IMR-90 (cell line): Measurements from ENCODE around the gene FBXL19. TPM values are rescaled to one million over a fixed set of nuclear protein-coding genes. Genes with fewer than 3 reads are reported as not detected.

Source experiments
- ATAC-seq: fragments of 200-7000 bp; cut with Tn5 transposase; 2 replicates; pipeline ENCODE4 v1.9.1; 2020; ENCODE audit warnings: low read depth, mild to moderate bottlenecking, moderate library complexity
- BruUV-seq: library from RNA; stranded (reverse); fragments of 400-500 nt; replicated peaks from 2 replicates; lab custom pipeline; 2021; lab: Mats Ljungman, UMichigan
- CTCF ChIA-PET: fragments of 300-600 bp; formaldehyde crosslinking; extraction: SDS; loops from one replicate; lab custom pipeline; 2021; ENCODE audit warnings: antibody characterized with exemption; lab: Yijun Ruan, JAX
- POLR2A ChIA-PET: fragments of 300-600 bp; sonication (Branson Sonifier 250); formaldehyde crosslinking; loops from one replicate; lab custom pipeline; 2022; ENCODE audit warnings: antibody characterized with exemption; ENCODE audit not compliant: unreplicated experiment; lab: Charles Lee
- DNase-seq: peaks from one replicate; pipeline ENCODE4 v3.0.0; 2013
- H2AFZ ChIP-seq: replicated peaks from 2 replicates; pipeline ENCODE3; 2013; ENCODE audit warnings: low read length, mild to moderate bottlenecking; ENCODE audit not compliant: poor library complexity
- H2AK5ac ChIP-seq: 2 replicates; pipeline ENCODE4 v1.6.1; 2013; ENCODE audit warnings: low read depth, low read length, inconsistent platforms
- H2AK9ac ChIP-seq: replicated peaks from 2 replicates; pipeline ENCODE3; 2013; ENCODE audit warnings: mild to moderate bottlenecking, low read depth, low read length, moderate library complexity; ENCODE audit not compliant: poor library complexity
- H2BK120ac ChIP-seq: 2 replicates; pipeline ENCODE4 v1.6.1; 2013; ENCODE audit warnings: low read depth, low read length, inconsistent platforms
- H2BK15ac ChIP-seq: 3 replicates; pipeline ENCODE4 v1.6.1; 2013; ENCODE audit warnings: low read depth, low read length, inconsistent platforms
- H2BK20ac ChIP-seq: 2 replicates; pipeline ENCODE4 v1.6.1; 2013; ENCODE audit warnings: low read depth, mild to moderate bottlenecking, inconsistent platforms, low read length, moderate library complexity
- H2BK5ac ChIP-seq: 2 replicates; pipeline ENCODE4 v1.6.1; 2013; ENCODE audit warnings: mild to moderate bottlenecking, low read depth, low read length, inconsistent platforms; ENCODE audit not compliant: poor library complexity, severe bottlenecking
- H3K14ac ChIP-seq: replicated peaks from 2 replicates; pipeline ENCODE4 v1.6.1; 2013; ENCODE audit warnings: low read depth, low read length, inconsistent platforms
- H3K18ac ChIP-seq: 2 replicates; pipeline ENCODE4 v1.6.1; 2013; ENCODE audit warnings: low read depth, low read length, control low read depth
- H3K23ac ChIP-seq: 2 replicates; pipeline ENCODE4 v1.6.1; 2013; ENCODE audit warnings: low read depth, low read length, inconsistent platforms
- H3K27ac ChIP-seq: 2 replicates; pipeline ENCODE4 v1.5.1; 2013; ENCODE audit warnings: mild to moderate bottlenecking, control low read depth, low read length; ENCODE audit not compliant: insufficient read depth
- H3K27me3 ChIP-seq: 2 replicates; pipeline ENCODE4 v1.6.1; 2013; ENCODE audit warnings: low read length; ENCODE audit not compliant: control insufficient read depth, insufficient read depth
- H3K36me3 ChIP-seq: 2 replicates; pipeline ENCODE4 v1.6.1; 2013; ENCODE audit warnings: low read length, mixed read lengths; ENCODE audit not compliant: control insufficient read depth, insufficient read depth
- H3K4ac ChIP-seq: 2 replicates; pipeline ENCODE4 v1.6.1; 2013; ENCODE audit warnings: low read depth, low read length, inconsistent platforms
- H3K4me1 ChIP-seq: 2 replicates; pipeline ENCODE4 v1.6.1; 2013; ENCODE audit warnings: low read length, mixed read lengths; ENCODE audit not compliant: control insufficient read depth, insufficient read depth
- H3K4me2 ChIP-seq: 2 replicates; pipeline ENCODE4 v1.6.1; 2013; ENCODE audit warnings: low read depth, mild to moderate bottlenecking, control low read depth, low read length, moderate library complexity
- H3K4me3 ChIP-seq: 2 replicates; pipeline ENCODE4 v1.5.1; 2013; ENCODE audit warnings: low read depth, mild to moderate bottlenecking, control low read depth, low read length, moderate library complexity; ENCODE audit not compliant: insufficient read depth
- H3K56ac ChIP-seq: 2 replicates; pipeline ENCODE4 v1.6.1; 2013; ENCODE audit warnings: low read length, inconsistent platforms; ENCODE audit not compliant: insufficient read depth; ENCODE audit errors: extremely low read depth
- H3K79me1 ChIP-seq, 2 experiments: 2 replicates each; pipeline ENCODE4 v1.6.1; 2013; ENCODE audit warnings: low read length in 2 of 2, inconsistent platforms in 1 of 2, low read depth in 1 of 2
- H3K9ac ChIP-seq: 2 replicates; pipeline ENCODE4 v1.6.1; 2013; ENCODE audit warnings: low read depth, low read length, control low read depth
- H3K9me1 ChIP-seq: 2 replicates; pipeline ENCODE4 v1.6.1; 2013; ENCODE audit warnings: low read length, inconsistent platforms; ENCODE audit not compliant: insufficient read depth
- H3K9me3 ChIP-seq: 2 replicates; pipeline ENCODE4 v1.6.1; 2013; ENCODE audit warnings: low read length; ENCODE audit not compliant: control insufficient read depth, insufficient read depth
- H4K20me1 ChIP-seq: 2 replicates; pipeline ENCODE4 v1.6.1; 2013; ENCODE audit warnings: low read length, inconsistent platforms; ENCODE audit not compliant: insufficient read depth
- H4K5ac ChIP-seq: 2 replicates; pipeline ENCODE4 v1.6.1; 2013; ENCODE audit warnings: mild to moderate bottlenecking, low read depth, low read length, control low read depth
- H4K8ac ChIP-seq, 2 experiments: 2 replicates each; pipeline ENCODE4 v1.6.1; 2013; ENCODE audit warnings: low read depth in 2 of 2, low read length in 2 of 2, control low read depth in 1 of 2, inconsistent platforms in 1 of 2
- H4K91ac ChIP-seq: 2 replicates; pipeline ENCODE4 v1.6.1; 2013; ENCODE audit warnings: low read depth, low read length, inconsistent platforms; ENCODE audit not compliant: insufficient read depth
- BHLHE40 ChIP-seq: fragments of 150-350 bp; IDR thresholded peaks from 2 replicates; pipeline ENCODE4 v1.6.1; 2016; ENCODE audit warnings: mild to moderate bottlenecking, low read depth, low read length
- CEBPB ChIP-seq: IDR thresholded peaks from 2 replicates; pipeline ENCODE4 v1.6.1; 2012; ENCODE audit warnings: low read depth, low read length, improper control_type of control experiment
- CHD1 ChIP-seq: IDR thresholded peaks from 2 replicates; pipeline ENCODE4 v1.6.1; 2012; ENCODE audit warnings: low read depth, low read length, improper control_type of control experiment
- FOS ChIP-seq: fragments of 150-350 bp; IDR thresholded peaks from 2 replicates; pipeline ENCODE4 v1.6.1; 2016; ENCODE audit warnings: low read depth, low read length
- MAFK ChIP-seq: IDR thresholded peaks from 2 replicates; pipeline ENCODE4 v1.6.1; 2012; ENCODE audit warnings: low read depth, low read length, improper control_type of control experiment
- MAZ ChIP-seq: IDR thresholded peaks from 2 replicates; pipeline ENCODE4 v1.6.1; 2012; ENCODE audit warnings: low read depth, mild to moderate bottlenecking, low read length, improper control_type of control experiment, moderate library complexity, borderline replicate concordance
- MXI1 ChIP-seq: IDR thresholded peaks from 2 replicates; pipeline ENCODE4 v1.6.1; 2012; ENCODE audit warnings: low read depth, mild to moderate bottlenecking, low read length, moderate library complexity, borderline replicate concordance
- NFE2L2 ChIP-seq: fragments of 150-350 bp; IDR thresholded peaks from 2 replicates; pipeline ENCODE4 v1.6.1; 2016; ENCODE audit warnings: low read depth, mild to moderate bottlenecking, low read length
- POLR2A ChIP-seq: IDR thresholded peaks from 2 replicates; pipeline ENCODE4 v1.6.1; 2012; ENCODE audit warnings: mild to moderate bottlenecking, low read depth, low read length
- RAD21 ChIP-seq: IDR thresholded peaks from 2 replicates; pipeline ENCODE4 v1.6.1; 2012; ENCODE audit warnings: low read length, improper control_type of control experiment
- RCOR1 ChIP-seq: IDR thresholded peaks from 2 replicates; pipeline ENCODE4 v1.6.1; 2012; ENCODE audit warnings: mild to moderate bottlenecking, low read length, improper control_type of control experiment; ENCODE audit not compliant: insufficient replicate concordance
- USF2 ChIP-seq: fragments of 150-350 bp; IDR thresholded peaks from 2 replicates; pipeline ENCODE4 v1.6.1; 2017; ENCODE audit warnings: mild to moderate bottlenecking, antibody characterized with exemption, low read length, low read depth
- WGBS, 2 experiments: methylation state at CpG; one replicate each; pipeline versions ENCODE4 v1.1.5 to v1.1.7; 2013; ENCODE audit warnings: missing lambda C conversion rate in 2 of 2; ENCODE audit not compliant: insufficient read length in 1 of 2; ENCODE audit errors: extremely low coverage in 2 of 2; 5-methylcytosine and 5-hydroxymethylcytosine counted together
- dilution Hi-C: fragments of 300-500 bp; cut with HindIII; formaldehyde crosslinking; loops from one replicate; pipeline ENCODE4 v1.14.3; 2018; ENCODE audit warnings: low sequenced_read_pairs; ENCODE audit not compliant: unreplicated experiment
- in situ Hi-C: fragments of 300-500 bp; cut with MboI; formaldehyde crosslinking; loops from 3 replicates; pipeline ENCODE4 v1.14.3; 2019; ENCODE audit warnings: low sequenced_read_pairs, inconsistent platforms, mixed read lengths
- intact Hi-C: fragments of 100-400 bp; cut with micrococcal nuclease; formaldehyde crosslinking; loops from 2 replicates; pipeline ENCODE4 v1.10.0; 2022
- polyA plus RNA-seq, 3 experiments: library from polyadenylated mRNA; depleted of rRNA; stranded (reverse); fragments of >200 nt; gene quantifications; 2 replicates each; pipeline ENCODE4 v1.2.3, GENCODE V29; 2012; ENCODE audit warnings: low replicate concordance in 1 of 3
- total RNA-seq: library from RNA; depleted of rRNA; stranded (reverse); fragments of >200 nt; gene quantifications from 2 replicates; pipeline ENCODE4 v1.2.3, GENCODE V29; 2012
- TF ChIP-seq, protein P1 (sequence below): conservative IDR thresholded peaks from 2 replicates; pipeline ENCODE4 v1.5.1; 2012; ENCODE audit warnings: mild to moderate bottlenecking, low read depth, low read length, improper control_type of control experiment

The FBXL19 gene
- total and polyA plus RNA-seq, 2 of the 4 experiments (the other 2 are of a cell fraction): 5.0 to 13.8 TPM

DNA sequence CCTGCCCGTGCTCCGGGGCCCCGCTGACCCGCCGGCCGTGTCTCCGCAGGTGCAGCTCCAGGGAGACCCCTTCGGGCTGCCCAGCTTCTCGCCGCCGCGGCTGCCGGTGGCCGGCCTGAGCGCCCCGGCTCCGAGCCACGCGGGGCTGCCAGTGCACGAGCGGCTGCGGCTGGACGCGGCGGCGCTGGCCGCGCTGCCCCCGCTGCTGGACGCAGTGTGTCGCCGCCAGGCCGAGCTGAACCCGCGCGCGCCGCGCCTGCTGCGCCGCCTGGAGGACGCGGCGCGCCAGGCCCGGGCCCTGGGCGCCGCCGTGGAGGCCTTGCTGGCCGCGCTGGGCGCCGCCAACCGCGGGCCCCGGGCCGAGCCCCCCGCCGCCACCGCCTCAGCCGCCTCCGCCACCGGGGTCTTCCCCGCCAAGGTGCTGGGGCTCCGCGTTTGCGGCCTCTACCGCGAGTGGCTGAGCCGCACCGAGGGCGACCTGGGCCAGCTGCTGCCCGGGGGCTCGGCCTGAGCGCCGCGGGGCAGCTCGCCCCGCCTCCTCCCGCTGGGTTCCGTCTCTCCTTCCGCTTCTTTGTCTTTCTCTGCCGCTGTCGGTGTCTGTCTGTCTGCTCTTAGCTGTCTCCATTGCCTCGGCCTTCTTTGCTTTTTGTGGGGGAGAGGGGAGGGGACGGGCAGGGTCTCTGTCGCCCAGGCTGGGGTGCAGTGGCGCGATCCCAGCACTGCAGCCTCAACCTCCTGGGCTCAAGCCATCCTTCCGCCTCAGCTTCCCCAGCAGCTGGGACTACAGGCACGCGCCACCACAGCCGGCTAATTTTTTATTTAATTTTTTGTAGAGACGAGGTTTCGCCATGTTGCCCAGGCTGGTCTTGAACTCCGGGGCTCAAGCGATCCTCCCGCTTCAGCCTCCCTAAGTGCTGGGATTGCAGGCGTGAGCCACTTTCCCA lies 21.1 kb upstream of the FBXL19 start:
- peak overlapping the region; percentile 91 for H3K4ac ChIP-seq
- ATAC-seq (peak; percentile 98), DNase-seq (peak; percentile 63)
- H3K36me3 ChIP-seq: no peaks in the 10 kb centered on the region
- 0 out of 2 replicates have a peak, but pooled peaks cover 3% of the 10 kb centered on the region for H4K20me1 ChIP-seq
- H2BK120ac ChIP-seq: no peak overlapping the region
- H3K4me2 ChIP-seq: peak overlapping the region; percentile 71
- no peaks in the 10 kb centered on the region for H3K9me3 ChIP-seq
- in situ Hi-C loops (no loop called here), intact Hi-C loops (loop anchor here (1.0 kb wide), 1 partner anchor 58 kb away; no protein-coding TSS in a partner anchor), dilution Hi-C loops (no loop called here)
- BruUV-seq: no TSS peak
- peak overlapping the region; percentile 39 for H3K4me3 ChIP-seq
- 17% methylated on average over 33 of the region's 99 CpGs; no CpG with 5 or more reads in 1 of the 2 experiments for WGBS, 2 experiments
- H2AK5ac ChIP-seq: peak overlapping the region; percentile 63; the same call in 1 of the 2 replicates
- peak overlapping the region; percentile 47 for H3K9ac ChIP-seq
- peaks cover 3 to 21% of the 10 kb centered on the region in 2 experiments; a peak in 2 of 4 replicates for H3K79me1 ChIP-seq
- H3K18ac ChIP-seq: peak overlapping the region; percentile 32
- H3K14ac ChIP-seq: peak overlapping the region; percentile 90
- H3K27ac ChIP-seq: peak overlapping the region; percentile 42
- peaks cover 9% of the 10 kb centered on the region for H3K9me1 ChIP-seq
- H2AFZ ChIP-seq: peak overlapping the region; percentile 97
- peak overlapping the region; percentile 80 for H4K91ac ChIP-seq
- no peak overlapping the region for H3K23ac ChIP-seq
- H3K27me3 ChIP-seq: no peaks in the 10 kb centered on the region
- H2BK5ac ChIP-seq: peak overlapping the region; percentile 49
- H3K56ac ChIP-seq: peak overlapping the region; percentile 54; the same call in 1 of the 2 replicates
- peak overlapping the region; percentile 86 for H4K5ac ChIP-seq
- peaks cover 4% of the 10 kb centered on the region; the same call in 1 of the 2 replicates for H3K4me1 ChIP-seq
- H2BK20ac ChIP-seq: no peak overlapping the region; the same call in 1 of the 2 replicates
- H4K8ac ChIP-seq: peak overlapping the region; percentile 95 to 97
- H2AK9ac ChIP-seq: peak overlapping the region; percentile 94
- ChIA-PET POLR2A (interaction anchor here (0.5 to 1.2 kb wide), 5 partner anchors 22 to 125 kb away, joined by 3 to 5 read pairs (median 3); no protein-coding TSS in a partner anchor), CTCF (interaction anchor here (0.8 to 1.5 kb wide), 6 partner anchors 10 to 57 kb away, joined by 3 to 9 read pairs (median 4); no protein-coding TSS in a partner anchor)
- no peak overlapping the region for H2BK15ac ChIP-seq
- no peak for TF ChIP-seq FOS
- TF ChIP-seq POLR2A: no peak
- TF ChIP-seq MAZ: peak; percentile 76; the same call in 1 of the 2 replicates
- TF ChIP-seq CHD1: no peak
- no peak for TF ChIP-seq NFE2L2
- TF ChIP-seq USF2: no peak
- no peak for TF ChIP-seq CEBPB
- peak; percentile 78 for TF ChIP-seq MXI1
- TF ChIP-seq RCOR1: no peak
- peak; percentile 83 for TF ChIP-seq BHLHE40
- TF ChIP-seq, protein P1, sequence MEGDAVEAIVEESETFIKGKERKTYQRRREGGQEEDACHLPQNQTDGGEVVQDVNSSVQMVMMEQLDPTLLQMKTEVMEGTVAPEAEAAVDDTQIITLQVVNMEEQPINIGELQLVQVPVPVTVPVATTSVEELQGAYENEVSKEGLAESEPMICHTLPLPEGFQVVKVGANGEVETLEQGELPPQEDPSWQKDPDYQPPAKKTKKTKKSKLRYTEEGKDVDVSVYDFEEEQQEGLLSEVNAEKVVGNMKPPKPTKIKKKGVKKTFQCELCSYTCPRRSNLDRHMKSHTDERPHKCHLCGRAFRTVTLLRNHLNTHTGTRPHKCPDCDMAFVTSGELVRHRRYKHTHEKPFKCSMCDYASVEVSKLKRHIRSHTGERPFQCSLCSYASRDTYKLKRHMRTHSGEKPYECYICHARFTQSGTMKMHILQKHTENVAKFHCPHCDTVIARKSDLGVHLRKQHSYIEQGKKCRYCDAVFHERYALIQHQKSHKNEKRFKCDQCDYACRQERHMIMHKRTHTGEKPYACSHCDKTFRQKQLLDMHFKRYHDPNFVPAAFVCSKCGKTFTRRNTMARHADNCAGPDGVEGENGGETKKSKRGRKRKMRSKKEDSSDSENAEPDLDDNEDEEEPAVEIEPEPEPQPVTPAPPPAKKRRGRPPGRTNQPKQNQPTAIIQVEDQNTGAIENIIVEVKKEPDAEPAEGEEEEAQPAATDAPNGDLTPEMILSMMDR: peak; percentile 70
- peak; percentile 61 for TF ChIP-seq RAD21
- TF ChIP-seq MAFK: no peak
